CD4-positive, alpha-beta T cell (primary cell): ENCODE results near the gene SMURF2. TPM values are rescaled to one million over a fixed set of nuclear protein-coding genes. Genes with fewer than 3 reads are reported as not detected.

Experiments
- ATAC-seq: fragments of 200-7000 bp; cut with Tn5 transposase; one replicate; pipeline ENCODE4 v1.10.0; 2022; ENCODE audit warnings: mild to moderate bottlenecking; ENCODE audit not compliant: poor library complexity
- CTCF ChIA-PET: fragments of 350-600 bp; sonication (Branson Sonifier 250); formaldehyde crosslinking; loops from one replicate; lab custom pipeline; 2021; ENCODE audit warnings: antibody characterized with exemption, inconsistent platforms; lab: Charles Lee
- POLR2A ChIA-PET: fragments of 350-600 bp; sonication (Branson Sonifier 250); formaldehyde crosslinking; loops from one replicate; lab custom pipeline; 2021; ENCODE audit warnings: antibody characterized with exemption, inconsistent platforms; lab: Charles Lee
- DNase-seq, 14 experiments: peaks; one replicate each; pipeline ENCODE4 v3.0.0-alpha.2; 2013 to 2020; ENCODE audit warnings: mixed read lengths in 2 of 14
- H3K27ac ChIP-seq, 2 donors: one replicate each; pipeline versions ENCODE4 v1.5.1 to v1.7.0; 2013; ENCODE audit warnings: low read length in 2 of 2, low read depth in 1 of 2, mild to moderate bottlenecking in 1 of 2
- H3K27me3 ChIP-seq, 2 experiments: 1 replicate in 1 of 2; 2 replicates in 1 of 2; pipeline versions ENCODE4 v1.6.1 to v1.7.0; 2013; ENCODE audit warnings: low read length in 2 of 2, control low read depth in 1 of 2, mild to moderate bottlenecking in 1 of 2, moderate library complexity in 1 of 2; ENCODE audit not compliant: insufficient read depth in 2 of 2, control insufficient read depth in 1 of 2
- H3K36me3 ChIP-seq: one replicate; pipeline ENCODE4 v1.6.1; 2013; ENCODE audit warnings: low read length, control low read depth; ENCODE audit not compliant: insufficient read depth
- H3K4me1 ChIP-seq: one replicate; pipeline ENCODE4 v1.6.1; 2013; ENCODE audit warnings: low read length, control low read depth; ENCODE audit not compliant: insufficient read depth
- H3K4me3 ChIP-seq: one replicate; pipeline ENCODE4 v1.5.1; 2013; ENCODE audit warnings: mild to moderate bottlenecking, low read length, moderate library complexity
- H3K9me3 ChIP-seq, 2 experiments: 1 replicate in 1 of 2; 2 replicates in 1 of 2; pipeline versions ENCODE4 v1.6.1 to v1.7.0; 2013; ENCODE audit warnings: low read length in 2 of 2, mild to moderate bottlenecking in 2 of 2, control low read depth in 1 of 2, moderate library complexity in 1 of 2; ENCODE audit not compliant: control insufficient read depth in 1 of 2, insufficient read depth in 1 of 2
- H3K27ac Mint-ChIP-seq: one replicate; pipeline ENCODE4 v1.8.0; 2020; ENCODE audit warnings: mixed read lengths
- H3K27me3 Mint-ChIP-seq: one replicate; pipeline ENCODE4 v1.8.0; 2021; ENCODE audit warnings: mixed read lengths
- H3K36me3 Mint-ChIP-seq: one replicate; pipeline ENCODE4 v1.8.0; 2021; ENCODE audit warnings: low read depth, mixed read lengths
- H3K4me1 Mint-ChIP-seq: one replicate; pipeline ENCODE4 v1.8.0; 2021; ENCODE audit warnings: low read depth, mixed read lengths
- H3K4me3 Mint-ChIP-seq: one replicate; pipeline ENCODE4 v1.8.0; 2020; ENCODE audit warnings: mild to moderate bottlenecking, mixed read lengths
- H3K9me3 Mint-ChIP-seq: one replicate; pipeline ENCODE4 v1.8.0; 2020; ENCODE audit warnings: mixed read lengths
- intact Hi-C, 2 experiments: fragments of 100-400 bp; cut with DNase I in 1 of 2; cut with micrococcal nuclease in 1 of 2; formaldehyde crosslinking; loops; one replicate each; pipeline versions ENCODE4 v1.15.1 to v1.9.0; 2023 to 2025; cut with DNase I, micrococcal nuclease
- total RNA-seq, 174 experiments: library from RNA in 2 of 174; stranded (reverse) in 2 of 174; gene quantifications; one replicate each; pipeline ENCODE4 v1.2.3 and lab custom pipeline; 2021 to 2026
- TF ChIP-seq, protein P1 (sequence below): fragments of 200-600 bp; IDR thresholded peaks from one replicate; pipeline ENCODE4 v1.8.0; 2022; ENCODE audit warnings: antibody characterized with exemption, mild to moderate bottlenecking

SMURF2 gene
- total RNA-seq, 2 experiments from 2014 or later = 28.0 to 29.7 TPM

DNA sequence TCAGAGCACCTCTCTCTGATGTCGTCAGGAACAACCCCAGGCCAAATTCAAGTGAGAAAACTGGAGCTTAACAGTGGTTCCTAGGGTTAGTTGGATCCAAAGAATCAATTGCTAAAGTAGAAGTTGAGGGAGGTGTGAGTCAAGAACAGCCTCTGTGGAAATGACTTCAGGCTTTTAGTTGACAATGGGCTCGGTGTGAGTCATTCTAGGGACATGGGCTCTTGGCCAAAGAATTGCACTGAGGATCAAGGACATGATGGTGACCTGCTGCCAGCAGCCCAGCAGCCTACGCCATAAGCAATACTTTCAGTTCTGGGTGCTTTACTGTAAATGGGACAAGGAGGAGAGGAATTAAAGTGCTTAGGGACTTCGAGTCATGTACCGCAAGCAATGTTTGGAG, 32.1 kb upstream of the SMURF2 start:
- Mint-ChIP-seq H3K27ac (no peak overlapping the region), H3K9me3 (no peaks in the 10 kb centered on the region), H3K27me3 (no peaks in the 10 kb centered on the region), H3K4me1 (no peaks in the 10 kb centered on the region), H3K36me3 (no peaks in the 10 kb centered on the region), H3K4me3 (no peak overlapping the region)
- ATAC-seq = no peak
- Histone ChIP-seq H3K27me3 (no peaks in the 10 kb centered on the region), H3K4me3 (no peak overlapping the region), H3K36me3 (no peaks in the 10 kb centered on the region), H3K4me1 (no peaks in the 10 kb centered on the region), H3K27ac (no peak overlapping the region), H3K9me3 (no peaks in the 10 kb centered on the region)
- TF ChIP-seq, protein P1, sequence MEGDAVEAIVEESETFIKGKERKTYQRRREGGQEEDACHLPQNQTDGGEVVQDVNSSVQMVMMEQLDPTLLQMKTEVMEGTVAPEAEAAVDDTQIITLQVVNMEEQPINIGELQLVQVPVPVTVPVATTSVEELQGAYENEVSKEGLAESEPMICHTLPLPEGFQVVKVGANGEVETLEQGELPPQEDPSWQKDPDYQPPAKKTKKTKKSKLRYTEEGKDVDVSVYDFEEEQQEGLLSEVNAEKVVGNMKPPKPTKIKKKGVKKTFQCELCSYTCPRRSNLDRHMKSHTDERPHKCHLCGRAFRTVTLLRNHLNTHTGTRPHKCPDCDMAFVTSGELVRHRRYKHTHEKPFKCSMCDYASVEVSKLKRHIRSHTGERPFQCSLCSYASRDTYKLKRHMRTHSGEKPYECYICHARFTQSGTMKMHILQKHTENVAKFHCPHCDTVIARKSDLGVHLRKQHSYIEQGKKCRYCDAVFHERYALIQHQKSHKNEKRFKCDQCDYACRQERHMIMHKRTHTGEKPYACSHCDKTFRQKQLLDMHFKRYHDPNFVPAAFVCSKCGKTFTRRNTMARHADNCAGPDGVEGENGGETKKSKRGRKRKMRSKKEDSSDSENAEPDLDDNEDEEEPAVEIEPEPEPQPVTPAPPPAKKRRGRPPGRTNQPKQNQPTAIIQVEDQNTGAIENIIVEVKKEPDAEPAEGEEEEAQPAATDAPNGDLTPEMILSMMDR = no peak
- intact Hi-C loops = no loop called here
- peak in 2 of 14 experiments; percentile 31 to 55 for DNase-seq
- ChIA-PET CTCF (no interaction called here), POLR2A (no interaction called here)

GRCh38 chr17:64692187-64692586, 30.1 kb upstream of the SMURF2 start:
- Mint-ChIP-seq H3K27me3 (no peaks in the 10 kb centered on the region), H3K4me1 (no peaks in the 10 kb centered on the region), H3K36me3 (no peaks in the 10 kb centered on the region), H3K9me3 (no peaks in the 10 kb centered on the region), H3K4me3 (no peak overlapping the region), H3K27ac (no peak overlapping the region)
- TF ChIP-seq, protein P1 = no peak
- Histone ChIP-seq H3K4me3 (no peak overlapping the region), H3K27me3 (no peaks in the 10 kb centered on the region), H3K4me1 (no peaks in the 10 kb centered on the region), H3K27ac (no peak overlapping the region), H3K36me3 (no peaks in the 10 kb centered on the region), H3K9me3 (no peaks in the 10 kb centered on the region)
- POLR2A ChIA-PET = no interaction called here
- no peak for ATAC-seq
- DNase-seq = no peak
- intact Hi-C loops = no loop called here
- CTCF ChIA-PET = no interaction called here

DNA sequence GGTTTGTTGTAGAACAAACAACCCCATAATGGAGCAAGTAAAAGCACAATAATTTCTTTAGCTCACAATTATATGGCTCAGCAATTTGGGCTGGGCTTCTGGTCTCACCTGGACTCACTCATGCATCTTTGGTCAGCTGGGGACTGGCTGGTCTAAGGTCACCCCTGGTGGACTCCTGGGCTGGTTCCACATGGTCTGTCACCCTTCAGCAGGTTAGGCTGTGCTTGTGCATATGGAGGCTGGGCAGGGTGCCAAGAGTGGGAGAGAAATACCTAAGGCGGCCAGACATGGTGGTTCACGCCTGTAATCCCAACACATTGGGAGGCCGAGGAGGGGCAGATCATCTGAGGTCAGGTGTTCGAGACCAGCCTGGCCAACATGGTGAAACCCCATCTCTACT, 27.0 kb upstream of the SMURF2 start:
- no peak for DNase-seq
- CTCF ChIA-PET = no interaction called here
- no peaks in the 10 kb centered on the region for H3K9me3 ChIP-seq
- no peaks in the 10 kb centered on the region for H3K4me1 ChIP-seq
- Mint-ChIP-seq H3K27ac (no peak overlapping the region), H3K4me1 (no peaks in the 10 kb centered on the region), H3K27me3 (no peaks in the 10 kb centered on the region), H3K9me3 (no peaks in the 10 kb centered on the region), H3K4me3 (no peak overlapping the region), H3K36me3 (no peaks in the 10 kb centered on the region)
- H3K27ac ChIP-seq = no peak overlapping the region
- TF ChIP-seq, protein P1 = no peak
- POLR2A ChIA-PET = no interaction called here
- no peaks in the 10 kb centered on the region for H3K27me3 ChIP-seq
- H3K36me3 ChIP-seq = no peaks in the 10 kb centered on the region
- ATAC-seq = no peak
- intact Hi-C loops = no loop called here
- no peak overlapping the region for H3K4me3 ChIP-seq
